Measurements from ENCODE around the gene GCSAM. TPM values are rescaled to one million over a fixed set of nuclear protein-coding genes. Genes with fewer than 3 reads are reported as not detected.
A peak's percentile ranks its signal among the peaks of the same experiment; 100 is the strongest.

The GCSAM gene, protein sequence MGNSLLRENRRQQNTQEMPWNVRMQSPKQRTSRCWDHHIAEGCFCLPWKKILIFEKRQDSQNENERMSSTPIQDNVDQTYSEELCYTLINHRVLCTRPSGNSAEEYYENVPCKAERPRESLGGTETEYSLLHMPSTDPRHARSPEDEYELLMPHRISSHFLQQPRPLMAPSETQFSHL
- total RNA-seq (10 to 100 TPM; 14.2 to 21.2 TPM), total RNA-seq (18.7 to 42.5 reads per million in 2 donors)

DNA sequence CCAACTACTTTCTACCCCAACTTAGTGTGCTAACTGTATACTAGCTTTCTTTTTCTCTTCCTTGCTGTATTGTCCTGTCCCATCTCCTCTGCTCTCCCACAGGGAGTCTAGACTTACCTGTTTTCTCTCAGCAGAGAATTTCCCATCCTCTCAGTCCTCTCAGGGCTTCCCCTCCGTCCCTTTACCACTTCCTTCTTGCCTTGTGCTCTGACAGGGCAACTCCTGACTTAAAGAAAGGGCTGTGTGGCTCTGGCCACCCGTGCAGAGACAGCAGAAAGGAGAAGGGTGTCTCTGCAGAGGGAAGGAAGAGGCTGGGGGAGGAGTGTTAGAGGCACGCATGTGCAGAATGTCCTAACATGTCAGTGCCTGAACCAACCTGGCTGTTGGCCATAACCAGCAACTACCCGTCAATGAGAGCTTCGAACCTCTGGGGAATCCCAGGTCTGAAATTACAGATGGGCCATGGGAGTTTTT is at the start of gene GCSAM:
Gene GCSAM (minus strand): TSS at position 274 of the 474 bp plus-strand sequence. CDS start 128 bp downstream, at position 146.
- H3K9me3 ChIP-seq (ENCODE audit: control insufficient read depth, low read length, poor library complexity, severe bottlenecking) = no peaks in the 10 kb centered on the region
- ATAC-seq = peak; percentile 79
- Mint-ChIP-seq H3K4me1 (peaks cover 73% of the 10 kb centered on the region), H3K27ac (peak within 1 kb of the TSS; percentile 100), H3K4me3 (peak within 1 kb of the TSS; percentile 99), H3K27me3 (no peaks in the 10 kb centered on the region), H3K36me3 (ENCODE audit: low read depth) (peaks cover 8% of the 10 kb centered on the region)
- peak; percentile 24 to 62 (median 54) for DNase-seq

DNA sequence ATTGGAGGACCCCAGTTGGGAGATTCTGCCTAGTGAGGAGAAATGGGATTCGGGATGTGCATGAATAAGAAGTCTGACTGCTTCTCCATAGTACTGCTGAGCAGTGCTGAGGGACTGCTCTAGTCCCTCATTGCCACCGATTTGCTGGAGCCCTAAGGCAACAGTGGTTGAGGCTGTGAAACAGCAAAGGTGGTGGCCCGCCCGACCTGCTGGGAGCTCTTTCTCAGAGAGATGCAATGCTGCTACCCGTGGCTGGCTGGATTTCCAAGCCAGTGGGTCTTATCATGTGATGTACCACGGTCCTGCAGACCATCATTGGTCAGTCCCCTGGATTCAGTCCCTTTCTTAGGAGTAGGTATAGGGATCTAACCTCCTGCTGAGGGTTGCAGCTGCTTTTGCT is 42.6 kb upstream of the GCSAM start:
- H3K36me3 Mint-ChIP-seq (ENCODE audit: low read depth) = peaks cover 2% of the 10 kb centered on the region
- no peak for DNase-seq
- no peak overlapping the region for H3K27ac Mint-ChIP-seq
- no peak overlapping the region for H3K4me3 Mint-ChIP-seq
- peaks cover 12% of the 10 kb centered on the region for H3K27me3 Mint-ChIP-seq
- H3K4me1 Mint-ChIP-seq = peaks cover 2% of the 10 kb centered on the region
- no peaks in the 10 kb centered on the region for H3K9me3 ChIP-seq (ENCODE audit: control insufficient read depth, low read length, poor library complexity, severe bottlenecking)
- no peak for ATAC-seq

DNA sequence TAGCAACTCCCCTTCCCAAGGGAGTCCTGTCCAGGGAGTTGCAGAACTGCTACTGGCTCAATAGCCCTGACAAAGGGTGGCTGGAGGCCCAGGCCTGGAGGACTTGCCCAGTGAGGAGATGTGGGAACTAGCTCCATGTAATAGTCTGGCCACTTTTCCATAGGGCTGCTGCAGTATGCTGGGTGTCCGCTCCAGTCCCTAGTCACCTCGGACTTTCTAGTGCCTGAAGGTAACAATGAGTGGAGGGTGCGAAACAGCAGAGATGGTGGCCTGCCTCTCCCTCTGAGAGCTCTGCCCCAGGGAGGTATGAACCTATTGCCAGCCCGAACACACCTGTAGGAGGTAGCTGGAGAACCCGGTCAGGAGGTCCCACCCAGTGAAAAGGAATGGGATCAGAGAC is 42.0 kb upstream of the GCSAM start:
- Mint-ChIP-seq H3K4me1 (peaks cover 2% of the 10 kb centered on the region), H3K36me3 (ENCODE audit: low read depth) (peaks cover 2% of the 10 kb centered on the region), H3K4me3 (no peak overlapping the region), H3K27ac (no peak overlapping the region), H3K27me3 (peaks cover 12% of the 10 kb centered on the region)
- no peak for DNase-seq
- no peak for ATAC-seq
- no peaks in the 10 kb centered on the region for H3K9me3 ChIP-seq (ENCODE audit: control insufficient read depth, low read length, poor library complexity, severe bottlenecking)

DNA sequence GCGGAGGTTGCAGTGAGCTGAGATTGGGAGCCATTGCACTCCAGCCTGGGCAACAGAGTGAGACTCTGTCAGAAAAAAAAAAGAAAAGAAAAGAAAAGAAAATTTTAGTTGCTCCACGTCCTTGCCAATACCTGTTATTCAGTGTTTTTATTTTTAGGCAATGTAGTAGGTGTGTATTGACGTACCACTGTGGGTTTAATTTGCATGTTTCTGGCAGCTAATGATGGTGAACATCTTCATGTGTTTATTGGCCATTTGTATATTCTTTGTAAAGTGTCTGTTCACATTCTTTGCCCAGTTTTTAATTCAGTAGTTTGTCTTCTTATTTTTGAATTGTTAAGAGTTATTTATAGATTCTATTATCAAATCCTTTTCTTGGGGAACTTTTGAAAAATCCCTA is 38.1 kb upstream of the GCSAM start:
- Mint-ChIP-seq H3K27ac (no peak overlapping the region), H3K27me3 (peaks cover under 1% of the 10 kb centered on the region), H3K36me3 (ENCODE audit: low read depth) (no peaks in the 10 kb centered on the region), H3K4me3 (no peak overlapping the region), H3K4me1 (no peaks in the 10 kb centered on the region)
- no peak for DNase-seq
- no peak for ATAC-seq
- H3K9me3 ChIP-seq (ENCODE audit: control insufficient read depth, low read length, poor library complexity, severe bottlenecking) = no peaks in the 10 kb centered on the region

DNA sequence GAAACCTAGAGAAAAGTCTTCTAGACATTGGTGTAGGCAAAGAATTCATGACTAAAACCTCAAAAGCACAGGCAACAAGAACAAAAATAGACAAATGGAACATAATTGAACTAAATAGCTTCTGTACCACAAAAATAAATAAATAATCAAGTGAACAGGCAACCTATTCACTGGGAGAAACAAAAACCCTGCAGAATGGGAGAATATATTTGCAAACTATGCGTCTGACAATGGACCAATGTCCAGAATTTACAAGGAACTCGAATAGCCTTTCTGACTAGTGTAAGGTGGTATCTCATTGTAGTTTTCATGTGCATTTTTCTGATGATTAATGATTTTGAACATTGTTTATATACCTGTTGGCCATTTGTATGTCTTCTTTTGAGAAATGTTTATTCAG is 37.0 kb upstream of the GCSAM start:
- Mint-ChIP-seq H3K4me3 (no peak overlapping the region), H3K4me1 (no peaks in the 10 kb centered on the region), H3K27me3 (no peaks in the 10 kb centered on the region), H3K36me3 (ENCODE audit: low read depth) (no peaks in the 10 kb centered on the region), H3K27ac (no peak overlapping the region)
- H3K9me3 ChIP-seq (ENCODE audit: control insufficient read depth, low read length, poor library complexity, severe bottlenecking) = no peaks in the 10 kb centered on the region
- ATAC-seq = no peak
- no peak for DNase-seq

DNA sequence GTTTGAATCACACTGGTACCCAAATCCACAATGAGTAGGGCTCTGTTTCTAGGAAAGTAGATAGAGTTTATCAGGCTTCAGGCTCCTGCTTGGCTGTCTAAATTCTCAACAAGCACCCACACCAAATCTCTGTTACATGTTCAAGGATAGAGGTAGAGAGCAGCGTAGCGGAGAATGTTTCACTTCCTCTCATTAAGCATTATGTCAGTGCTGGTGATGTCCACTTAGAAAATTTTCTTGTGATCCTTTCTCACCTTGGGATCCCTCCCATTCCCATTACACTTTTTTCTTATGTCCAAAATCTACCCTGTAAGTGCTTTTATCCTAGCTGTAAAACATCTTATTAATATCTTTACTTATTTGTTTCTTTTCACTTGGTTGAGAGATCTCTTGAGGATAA is 34.7 kb upstream of the GCSAM start:
- Mint-ChIP-seq H3K36me3 (ENCODE audit: low read depth) (no peaks in the 10 kb centered on the region), H3K27ac (no peak overlapping the region), H3K27me3 (no peaks in the 10 kb centered on the region), H3K4me3 (no peak overlapping the region), H3K4me1 (no peaks in the 10 kb centered on the region)
- ATAC-seq (no peak), DNase-seq (no peak)
- no peaks in the 10 kb centered on the region for H3K9me3 ChIP-seq (ENCODE audit: control insufficient read depth, low read length, poor library complexity, severe bottlenecking)

DNA sequence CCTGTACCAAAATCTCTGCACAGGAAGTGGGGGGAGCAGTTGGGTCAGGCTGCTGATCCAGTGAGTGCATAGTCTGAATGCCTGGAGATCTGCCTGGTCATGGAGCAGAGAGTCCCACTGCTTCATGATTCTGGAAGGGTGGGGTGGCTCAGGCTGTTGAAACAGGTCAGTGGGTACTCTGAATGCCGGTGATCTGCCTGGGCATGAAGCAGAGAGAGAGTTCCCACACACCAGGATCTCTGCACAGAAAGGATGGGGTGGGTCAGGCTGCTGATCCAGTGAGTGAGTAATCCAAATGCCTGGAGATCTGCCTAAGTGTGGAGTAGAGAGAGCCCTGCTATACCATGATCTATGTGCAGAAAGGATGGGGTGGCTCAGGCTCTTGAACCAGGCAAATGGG is 16.1 kb upstream of the GCSAM start:
- DNase-seq (no peak), ATAC-seq (no peak)
- no peaks in the 10 kb centered on the region for H3K4me1 Mint-ChIP-seq
- H3K36me3 Mint-ChIP-seq (ENCODE audit: low read depth) = no peaks in the 10 kb centered on the region
- no peak overlapping the region for H3K4me3 Mint-ChIP-seq
- H3K27ac Mint-ChIP-seq = no peak overlapping the region
- H3K27me3 Mint-ChIP-seq = no peaks in the 10 kb centered on the region
- no peaks in the 10 kb centered on the region for H3K9me3 ChIP-seq (ENCODE audit: control insufficient read depth, low read length, poor library complexity, severe bottlenecking)

DNA sequence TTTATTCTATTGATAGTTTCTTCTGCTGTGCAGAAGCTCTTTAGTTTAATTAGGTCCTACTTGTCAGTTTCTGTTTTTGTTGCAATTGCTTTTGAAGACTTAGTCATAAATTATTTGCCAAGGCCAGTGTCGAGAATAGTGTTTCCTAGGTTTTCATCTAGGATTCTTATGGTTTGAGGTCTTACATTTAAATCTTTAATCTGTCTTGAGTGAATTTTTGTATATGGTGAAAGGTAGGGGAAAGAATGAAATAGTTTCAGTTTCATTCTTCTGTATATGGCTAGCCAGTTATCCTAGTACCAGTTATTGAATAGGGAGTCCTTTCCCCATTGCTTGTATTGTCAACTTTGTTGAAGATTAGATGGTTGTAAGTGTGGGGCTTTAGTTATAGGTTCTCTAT is 10.6 kb upstream of the GCSAM start:
- H3K27ac Mint-ChIP-seq = peak overlapping the region; percentile 67
- DNase-seq = no peak
- peaks cover 7% of the 10 kb centered on the region for H3K4me1 Mint-ChIP-seq
- H3K9me3 ChIP-seq (ENCODE audit: control insufficient read depth, low read length, poor library complexity, severe bottlenecking) = no peaks in the 10 kb centered on the region
- H3K36me3 Mint-ChIP-seq (ENCODE audit: low read depth) = no peaks in the 10 kb centered on the region
- peak; percentile 47 for ATAC-seq
- H3K27me3 Mint-ChIP-seq = no peaks in the 10 kb centered on the region
- H3K4me3 Mint-ChIP-seq = peak overlapping the region; percentile 68

DNA sequence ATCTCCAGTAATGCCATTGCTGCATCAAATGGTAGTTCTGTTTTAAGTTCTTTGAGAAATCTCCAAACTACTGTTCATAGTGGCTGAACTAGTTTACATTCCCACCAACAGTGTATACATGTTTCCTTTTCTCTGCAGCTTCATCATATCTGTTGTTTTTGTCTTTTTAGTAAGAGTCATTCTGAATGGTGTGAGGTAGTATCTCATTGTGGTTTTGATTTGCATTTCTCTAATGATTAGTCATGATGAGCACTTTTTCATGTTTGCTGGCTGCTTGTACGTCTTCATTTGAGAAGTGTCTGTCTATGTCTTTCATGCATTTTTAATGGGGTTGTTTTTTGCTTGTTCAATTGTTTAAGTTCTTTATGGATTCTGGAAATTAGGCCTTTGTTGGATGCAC is 10.2 kb upstream of the GCSAM start:
- Mint-ChIP-seq H3K27ac (peak overlapping the region; percentile 67), H3K4me3 (peak overlapping the region; percentile 68)

DNA sequence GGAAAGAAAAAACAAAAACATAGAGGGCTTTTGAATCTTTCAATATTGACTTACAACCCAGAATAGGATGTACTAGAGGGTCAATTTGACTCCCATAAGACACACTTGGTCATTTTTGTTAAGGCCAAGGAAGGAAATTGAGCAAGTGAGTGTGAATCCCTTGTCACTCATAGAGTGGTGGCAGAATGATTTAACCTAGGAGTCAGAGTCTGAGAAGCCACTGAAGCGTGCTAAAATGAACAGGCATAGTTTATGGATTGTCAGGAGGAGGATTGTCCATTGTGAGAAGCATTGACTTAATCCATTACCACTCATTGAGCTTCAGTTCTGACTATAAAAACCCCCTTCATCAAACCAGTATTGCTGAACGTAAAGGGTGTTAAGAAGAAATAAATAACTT is 8.2 kb upstream of the GCSAM start:
- DNase-seq (no peak), ATAC-seq (no peak)
- no peaks in the 10 kb centered on the region for H3K27me3 Mint-ChIP-seq
- H3K9me3 ChIP-seq (ENCODE audit: control insufficient read depth, low read length, poor library complexity, severe bottlenecking) = no peaks in the 10 kb centered on the region
- peaks cover 17% of the 10 kb centered on the region for H3K4me1 Mint-ChIP-seq
- H3K4me3 Mint-ChIP-seq = no peak overlapping the region
- H3K27ac Mint-ChIP-seq = no peak overlapping the region
- no peaks in the 10 kb centered on the region for H3K36me3 Mint-ChIP-seq (ENCODE audit: low read depth)

More for the DNA sequence above, 10.2 kb upstream of the GCSAM start:
- H3K36me3 Mint-ChIP-seq (ENCODE audit: low read depth) = no peaks in the 10 kb centered on the region
- H3K4me1 Mint-ChIP-seq = peaks cover 7% of the 10 kb centered on the region
- DNase-seq (no peak), ATAC-seq (peak; percentile 42)
- no peaks in the 10 kb centered on the region for H3K9me3 ChIP-seq (ENCODE audit: control insufficient read depth, low read length, poor library complexity, severe bottlenecking)
- H3K27me3 Mint-ChIP-seq = no peaks in the 10 kb centered on the region

DNA sequence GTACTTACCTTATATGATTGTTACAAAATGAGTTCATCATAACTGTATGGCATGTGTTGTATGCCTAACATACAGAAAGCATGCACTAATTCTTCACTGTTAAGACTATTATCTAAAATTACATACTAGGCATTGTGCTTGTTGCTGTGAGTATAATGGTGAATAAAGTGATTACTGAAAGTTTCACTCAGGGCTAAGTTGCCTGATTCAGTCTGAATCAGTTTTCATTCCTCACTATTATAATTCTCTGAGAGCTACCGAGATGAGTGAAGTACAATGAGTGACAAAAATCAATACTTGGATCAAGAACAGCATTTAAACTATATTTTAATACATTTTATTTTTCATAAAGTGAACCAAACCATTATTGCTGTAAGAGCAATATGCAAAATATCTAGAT is 7.5 kb upstream of the GCSAM start:
- DNase-seq = no peak
- Mint-ChIP-seq H3K36me3 (ENCODE audit: low read depth) (no peaks in the 10 kb centered on the region), H3K4me1 (peaks cover 22% of the 10 kb centered on the region), H3K27ac (no peak overlapping the region), H3K27me3 (no peaks in the 10 kb centered on the region), H3K4me3 (no peak overlapping the region)
- H3K9me3 ChIP-seq (ENCODE audit: control insufficient read depth, low read length, poor library complexity, severe bottlenecking) = no peaks in the 10 kb centered on the region
- ATAC-seq = no peak

DNA sequence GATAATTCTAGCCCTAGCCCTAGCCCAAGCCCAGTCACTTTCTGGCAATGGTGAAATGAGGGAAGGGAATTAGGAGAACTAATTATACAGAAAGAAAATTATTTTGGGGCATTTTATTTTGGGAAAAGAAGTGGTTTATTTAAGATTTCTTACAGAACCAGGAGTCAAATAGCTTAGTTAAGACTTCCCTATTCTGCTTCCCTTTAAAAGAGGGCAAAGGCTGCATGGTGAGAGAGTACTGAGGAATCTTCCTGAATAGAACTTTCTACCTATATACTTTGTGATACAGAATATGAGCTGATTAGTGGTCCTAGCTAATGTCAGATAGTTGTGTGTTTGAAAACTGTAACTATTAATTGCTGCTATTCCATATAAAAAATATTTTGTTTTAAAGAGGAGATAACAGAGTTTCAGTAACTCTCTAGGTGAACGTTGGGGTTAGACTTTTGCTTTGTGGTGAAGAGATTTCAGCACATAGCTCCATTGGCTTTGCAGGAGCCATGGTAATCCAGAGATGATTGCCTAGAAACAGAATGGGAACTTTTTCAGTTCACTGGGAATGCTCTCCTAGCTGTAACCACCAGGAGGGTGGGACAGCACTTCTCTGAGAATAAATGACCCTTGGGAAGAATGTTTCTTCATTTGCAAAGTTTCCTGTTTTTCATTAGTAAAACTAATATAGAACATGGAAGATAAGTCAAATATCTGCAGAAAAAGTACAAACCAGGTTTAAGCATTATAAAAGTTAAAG is 5.3 kb upstream of the GCSAM start:
- ATAC-seq (no peak), DNase-seq (no peak)
- Mint-ChIP-seq H3K27me3 (no peaks in the 10 kb centered on the region), H3K27ac (peak overlapping the region; percentile 100), H3K4me3 (no peak overlapping the region), H3K36me3 (ENCODE audit: low read depth) (no peaks in the 10 kb centered on the region), H3K4me1 (peaks cover 35% of the 10 kb centered on the region)
- no peaks in the 10 kb centered on the region for H3K9me3 ChIP-seq (ENCODE audit: control insufficient read depth, low read length, poor library complexity, severe bottlenecking)

DNA sequence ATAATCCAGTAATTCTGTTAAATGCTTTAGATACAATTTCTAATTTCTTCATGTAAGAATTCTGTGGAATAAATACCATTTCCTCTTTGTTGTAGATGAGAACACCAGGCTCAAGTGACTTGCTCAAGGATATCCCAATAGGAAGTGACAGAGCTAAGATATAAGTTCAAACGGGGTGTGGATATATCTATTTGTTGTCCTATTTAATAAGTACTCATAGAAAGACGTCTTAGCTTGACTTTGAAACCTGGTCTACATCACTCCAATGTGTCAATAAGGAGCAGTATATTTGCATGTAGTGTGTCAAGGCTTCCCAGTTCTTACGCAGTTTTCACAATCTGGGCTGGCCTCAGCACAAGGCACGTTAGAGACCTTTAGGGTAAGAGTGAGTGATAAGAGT is 4.7 kb upstream of the GCSAM start:
- no peak for ATAC-seq
- H3K9me3 ChIP-seq (ENCODE audit: control insufficient read depth, low read length, poor library complexity, severe bottlenecking) = no peaks in the 10 kb centered on the region
- H3K4me3 Mint-ChIP-seq = no peak overlapping the region
- H3K27me3 Mint-ChIP-seq = no peaks in the 10 kb centered on the region
- peak overlapping the region; percentile 100 for H3K27ac Mint-ChIP-seq
- peaks cover 3% of the 10 kb centered on the region for H3K36me3 Mint-ChIP-seq (ENCODE audit: low read depth)
- peaks cover 39% of the 10 kb centered on the region for H3K4me1 Mint-ChIP-seq
- no peak for DNase-seq

All from T-helper 17 cell (primary cell).